GM21737 (cell line): ENCODE measurements around the gene LRMDA.

ENCODE experiments used
- ATAC-seq: cut with Tn5 transposase; IDR thresholded peaks from one replicate; pipeline ENCODE4 v1.9.1; 2021; ENCODE audit warnings: mild to moderate bottlenecking, moderate library complexity; ENCODE audit not compliant: unreplicated experiment

Gene LRMDA

DNA sequence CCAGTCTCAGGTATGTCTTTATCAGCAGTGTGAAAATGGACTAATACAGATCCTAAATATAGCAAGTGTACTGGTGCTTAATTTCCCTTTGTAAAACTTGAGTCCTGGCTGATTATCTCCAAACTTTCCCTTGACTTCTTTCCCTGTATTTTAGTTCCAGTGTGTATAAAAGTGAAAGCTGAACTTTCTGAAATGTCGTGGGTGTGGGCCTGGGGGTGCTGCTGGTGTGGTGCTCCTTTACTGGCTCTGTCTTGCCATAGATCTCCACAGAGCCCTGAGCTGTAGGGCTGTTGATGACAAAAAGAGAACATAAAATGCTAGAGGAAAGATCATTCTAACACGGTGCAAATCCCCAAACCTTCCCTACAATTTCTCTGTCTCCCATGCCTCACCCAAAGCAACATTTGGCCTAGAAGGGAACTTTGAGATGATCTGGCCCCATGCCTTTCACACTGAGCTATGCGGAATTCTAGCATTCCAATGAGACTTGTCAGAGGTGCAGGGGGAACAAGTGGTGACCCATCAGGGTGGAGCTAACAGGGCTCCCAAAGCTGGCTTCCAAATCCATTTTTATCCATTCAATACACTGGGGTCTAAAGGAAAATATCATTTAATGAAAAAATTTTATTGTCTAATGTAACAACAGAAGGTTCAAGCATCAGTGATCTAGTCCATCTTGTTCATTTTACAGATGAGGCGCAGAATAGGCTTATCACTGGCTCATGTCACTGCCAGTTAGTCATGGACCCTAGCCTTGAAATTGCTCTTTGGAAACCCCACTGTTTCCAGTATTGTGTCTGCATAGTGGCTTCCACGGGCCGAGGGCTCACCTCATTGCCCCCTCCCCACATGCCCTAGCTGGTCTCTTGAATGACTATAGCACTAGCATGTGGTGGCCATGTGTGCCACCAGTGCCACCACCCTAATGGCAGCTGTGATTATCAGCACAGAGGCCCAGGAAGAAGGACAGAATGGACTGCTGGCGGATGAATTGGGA lies 1000.9 kb downstream of the LRMDA start:
- ATAC-seq, result no peak

DNA sequence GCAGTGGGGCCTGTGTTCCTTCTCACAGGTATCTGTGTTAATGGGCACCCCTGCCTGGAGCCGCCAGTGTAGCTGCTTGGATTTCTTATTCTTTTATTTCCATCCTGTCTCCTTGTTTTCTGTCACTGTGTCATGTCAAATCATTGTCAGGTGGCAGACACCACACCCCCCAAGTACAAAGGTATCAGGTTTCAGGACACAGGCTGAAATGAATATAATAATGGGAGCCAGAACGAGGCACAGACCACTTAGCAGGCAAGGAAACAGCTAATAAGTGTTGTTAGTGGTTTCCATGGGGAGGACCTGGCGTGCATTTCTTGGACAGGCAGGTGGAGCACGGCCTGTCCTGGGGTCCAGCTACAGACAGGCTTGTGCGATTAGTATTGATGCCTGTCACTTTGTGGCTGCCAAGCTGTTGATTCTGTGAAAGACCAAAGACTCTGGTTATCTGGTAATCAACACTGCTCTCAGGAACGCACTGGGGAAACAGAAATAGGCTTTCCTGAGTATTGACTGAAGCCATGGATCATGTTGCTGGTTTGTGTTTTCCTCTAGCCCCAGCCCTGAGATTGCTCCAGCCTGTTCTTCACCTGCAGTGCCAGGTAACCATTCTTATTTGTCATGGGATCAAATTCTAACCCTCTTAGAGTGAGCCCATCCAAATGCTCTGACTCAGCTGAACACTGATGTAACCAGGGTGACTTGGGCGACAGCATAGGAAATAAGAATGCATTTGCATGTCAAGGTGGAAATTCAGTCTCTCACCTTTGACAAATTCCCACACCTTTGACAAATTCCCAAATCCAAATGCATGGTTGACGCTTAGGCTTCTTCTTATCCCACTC lies 1002.0 kb downstream of the LRMDA start:
- no peak for ATAC-seq

GRCh38 chr10:76435157-76435556 lies 1003.7 kb downstream of the LRMDA start:
- no peak for ATAC-seq

DNA sequence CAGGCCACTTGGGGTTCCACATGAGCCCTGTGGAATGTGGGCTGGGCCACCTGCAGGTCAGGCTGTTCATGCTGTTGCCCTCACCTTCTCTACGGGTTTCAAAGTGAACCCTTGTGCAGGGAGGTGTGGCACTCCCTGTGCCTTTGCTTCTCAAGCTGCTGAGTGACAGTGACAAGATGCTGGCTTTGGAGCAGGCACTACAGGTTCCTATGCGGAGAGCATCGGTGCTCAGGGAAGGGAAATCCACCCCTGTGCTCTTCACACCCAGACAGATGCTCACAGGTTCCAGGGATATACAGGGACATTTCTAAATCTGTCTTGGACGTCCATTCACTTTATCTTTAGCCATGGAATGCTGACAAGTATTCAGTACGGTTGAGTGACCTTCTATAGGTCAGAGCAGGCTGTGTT lies 1005.0 kb downstream of the LRMDA start:
- ATAC-seq, result no peak

- no peak for ATAC-seq
Observed at GRCh38 chr10:76436981-76437380, 1005.6 kb downstream of the LRMDA start.

DNA sequence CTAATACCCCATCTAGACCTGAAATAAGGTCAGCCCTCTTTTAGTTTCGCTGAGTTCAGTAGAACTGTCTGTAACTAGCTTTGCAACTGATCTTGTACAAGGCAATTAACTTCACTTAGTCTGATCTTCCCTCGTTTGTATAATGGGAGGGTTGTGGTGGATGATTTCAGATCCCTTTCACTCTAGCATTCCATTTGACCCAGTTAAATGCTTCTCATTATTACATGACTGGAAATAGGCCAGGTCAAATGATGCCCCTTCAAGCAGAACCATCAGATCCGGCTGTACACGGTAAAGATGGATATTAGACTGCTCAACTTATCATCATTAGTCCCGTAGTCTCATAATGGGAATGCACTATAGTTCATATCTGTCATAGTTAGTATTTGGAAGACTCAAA lies 1009.0 kb downstream of the LRMDA start:
- no peak for ATAC-seq

- ATAC-seq, result no peak
Observed at GRCh38 chr10:76442113-76442512, 1010.7 kb downstream of the LRMDA start.

- no peak for ATAC-seq
Observed at GRCh38 chr10:76444034-76444800, 1012.8 kb downstream of the LRMDA start.

DNA sequence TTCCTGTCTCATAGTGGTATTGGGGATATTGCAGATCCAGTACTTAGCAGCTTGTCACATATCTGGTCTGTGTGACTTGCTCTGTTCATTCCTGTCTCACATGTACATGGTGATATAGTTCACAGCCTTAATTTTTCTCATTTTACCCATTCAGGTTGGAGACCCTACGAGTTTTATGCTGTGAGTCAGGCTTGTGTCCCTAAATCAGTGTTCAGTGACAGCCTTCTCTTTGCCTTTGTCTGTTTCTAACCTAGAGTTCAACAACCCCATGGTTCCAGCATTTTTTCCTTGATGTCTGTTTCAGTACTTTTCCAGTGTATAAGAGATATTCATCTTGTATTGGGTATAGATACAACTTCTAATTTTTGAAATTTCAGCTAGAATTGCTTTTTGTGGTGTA lies 1016.2 kb downstream of the LRMDA start:
- no peak for ATAC-seq

GRCh38 chr10:76451911-76452310 lies 1020.5 kb downstream of the LRMDA start:
- ATAC-seq, result no peak

GRCh38 chr10:76453332-76453731 lies 1021.9 kb downstream of the LRMDA start:
- no peak for ATAC-seq

DNA sequence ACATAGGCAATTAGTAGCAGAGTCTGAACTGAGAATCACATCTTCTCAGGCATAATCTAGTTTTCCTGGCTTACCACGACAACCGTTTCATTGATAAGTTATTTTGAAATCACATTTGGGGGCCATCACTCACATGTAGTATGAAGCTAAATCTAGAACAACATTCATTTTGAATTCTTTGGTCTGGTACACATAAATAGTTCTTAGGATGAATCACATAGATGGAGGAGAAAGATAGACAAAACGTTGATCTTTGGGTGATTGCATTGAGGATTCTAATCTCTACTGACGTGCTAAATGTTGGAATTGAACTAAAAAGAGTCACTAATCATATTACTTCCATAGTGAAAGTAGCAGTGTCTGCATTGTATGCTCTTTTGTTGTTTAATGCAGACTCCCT lies 1022.6 kb downstream of the LRMDA start:
- no peak for ATAC-seq

DNA sequence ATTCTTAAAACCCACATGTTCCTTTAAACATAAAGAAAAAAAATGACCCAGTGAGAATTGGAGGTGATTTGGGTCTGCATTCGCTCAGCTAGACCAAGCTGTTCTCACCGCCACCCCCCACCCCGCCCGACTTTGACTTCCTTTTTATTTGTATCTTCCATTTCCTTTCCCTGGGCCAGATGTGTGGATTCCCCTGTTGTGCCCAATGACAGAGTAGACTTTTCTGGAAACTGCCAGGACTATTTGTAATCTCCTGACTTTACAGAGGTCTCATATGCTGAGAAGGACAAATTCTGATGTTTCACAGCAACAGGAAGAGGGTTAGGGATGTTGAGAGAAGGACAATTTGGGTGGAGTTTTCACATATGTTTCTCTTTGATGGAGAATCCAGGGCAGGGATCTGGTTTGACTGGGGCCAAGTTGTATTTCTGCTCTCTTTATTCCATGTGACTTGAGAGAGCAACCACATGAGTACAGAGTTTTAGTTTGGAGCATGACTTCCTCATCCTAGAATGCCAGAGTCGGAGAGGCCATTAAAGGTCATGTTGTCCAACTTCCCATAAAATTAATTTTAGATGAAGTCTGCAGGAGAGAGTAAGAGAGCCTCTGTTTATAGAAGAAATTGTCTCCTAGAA lies 1023.2 kb downstream of the LRMDA start:
- ATAC-seq, result no peak

DNA sequence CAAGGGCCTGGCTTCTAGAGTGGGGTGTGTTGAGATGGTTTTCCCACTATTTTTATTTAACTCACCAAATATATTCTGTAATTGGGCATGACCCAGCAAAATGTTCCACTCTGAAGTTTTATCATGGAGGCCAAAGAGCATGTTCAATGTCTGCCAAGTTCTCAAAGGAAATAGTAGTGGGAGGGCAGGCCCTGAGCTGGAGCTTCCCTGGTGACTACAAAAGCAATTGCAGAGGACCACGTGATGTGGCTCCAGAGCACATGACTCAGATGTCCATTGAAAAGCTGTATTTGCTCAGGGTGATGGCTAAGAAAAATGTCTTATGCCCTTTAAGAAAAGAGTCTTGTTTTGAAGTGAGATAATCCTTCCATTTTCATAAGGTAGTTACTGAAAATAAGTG lies 1024.8 kb downstream of the LRMDA start:
- ATAC-seq, result no peak

GRCh38 chr10:76459016-76459730 lies 1027.7 kb downstream of the LRMDA start:
- ATAC-seq, result no peak

- ATAC-seq, result no peak
Observed at GRCh38 chr10:76461024-76461423, 1029.6 kb downstream of the LRMDA start.

- no peak for ATAC-seq
Observed at GRCh38 chr10:76463111-76463510, 1031.7 kb downstream of the LRMDA start.

GRCh38 chr10:76466836-76467503 lies 1035.5 kb downstream of the LRMDA start:
- ATAC-seq, result no peak

DNA sequence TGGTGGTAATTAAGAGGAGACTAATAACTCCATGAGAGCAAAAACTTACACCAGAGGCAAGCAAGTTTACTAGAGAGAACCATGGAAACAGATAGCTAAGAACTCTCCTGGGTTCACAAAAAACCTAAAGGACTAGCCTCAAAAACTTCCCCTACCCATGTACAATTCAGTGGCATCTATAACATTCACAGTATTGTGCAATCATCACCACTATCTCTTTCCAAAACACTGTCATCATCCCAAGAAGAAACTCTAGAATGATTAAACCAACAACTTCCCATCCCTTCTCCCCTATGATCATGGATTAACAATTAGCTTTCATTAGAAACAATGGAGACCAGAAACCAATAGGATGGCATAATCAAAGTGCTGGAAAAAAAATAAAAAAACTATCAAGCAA lies 1038.3 kb downstream of the LRMDA start:
- no peak for ATAC-seq
